Epithelial cell of proximal tubule (primary cell): ENCODE results near the gene DCK. TPM values are rescaled to one million over a fixed set of nuclear protein-coding genes. Genes with fewer than 3 reads are reported as not detected.
"Not testable (repeated sequence)": the region's sequence is repeated elsewhere in the genome, so short reads cannot be mapped to it uniquely, and the experiment has no call there.

Experiments
- DNase-seq: peaks from one replicate; pipeline ENCODE4 v3.0.0-alpha.2; 2011; ENCODE audit warnings: low read depth
- H3K4me3 ChIP-seq: 2 replicates; pipeline ENCODE4 v1.5.1; 2011; ENCODE audit warnings: low read depth, mild to moderate bottlenecking, low read length
- CTCF ChIP-seq: conservative IDR thresholded peaks from 2 replicates; pipeline ENCODE4 v1.5.1; 2012; ENCODE audit warnings: low read depth, mild to moderate bottlenecking, low read length
- total RNA-seq: library from RNA; depleted of rRNA; stranded (reverse); fragments of >200 nt; gene quantifications from 2 replicates; pipeline ENCODE4 v1.2.3, GENCODE V29; 2015

DCK gene
- total RNA-seq, 1 donor from 2014 or later: 24.4 TPM

- no peak for TF ChIP-seq CTCF
- no peak for DNase-seq
- H3K4me3 ChIP-seq: no peak overlapping the region
These were observed 36.1 kb downstream of the DCK start for GRCh38 chr4:71029504-71029903.

- peak; percentile 9 for DNase-seq
- H3K4me3 ChIP-seq: not testable (repeated sequence)
These were observed 38.7 kb downstream of the DCK start for GRCh38 chr4:71032106-71032505.

GRCh38 chr4:71045256-71045655, 51.8 kb downstream of the DCK start:
- TF ChIP-seq CTCF: no peak
- no peak overlapping the region for H3K4me3 ChIP-seq
- DNase-seq: no peak

- no peak for TF ChIP-seq CTCF
- H3K4me3 ChIP-seq: no peak overlapping the region
- DNase-seq: no peak
These were observed 55.9 kb downstream of the DCK start for GRCh38 chr4:71049395-71049794.

GRCh38 chr4:71050809-71051208, 57.4 kb downstream of the DCK start:
- no peak for TF ChIP-seq CTCF
- no peak overlapping the region for H3K4me3 ChIP-seq
- DNase-seq: no peak

GRCh38 chr4:71052034-71052433, 58.6 kb downstream of the DCK start:
- no peak overlapping the region for H3K4me3 ChIP-seq
- TF ChIP-seq CTCF: no peak
- DNase-seq: no peak

GRCh38 chr4:71052716-71053115, 59.3 kb downstream of the DCK start:
- no peak for DNase-seq
- no peak overlapping the region for H3K4me3 ChIP-seq
- TF ChIP-seq CTCF: no peak

- not testable (repeated sequence) for H3K4me3 ChIP-seq, DNase-seq
These were observed 60.2 kb downstream of the DCK start for GRCh38 chr4:71053613-71054012.

GRCh38 chr4:71059573-71059972, 66.1 kb downstream of the DCK start:
- not testable (repeated sequence) for DNase-seq

More at GRCh38 chr4:71059573-71059972, 66.1 kb downstream of the DCK start:
- not testable (repeated sequence) for H3K4me3 ChIP-seq
